ENCODE results near the gene GASK1A.

Gene GASK1A

GRCh38 chr3:42982645-42983412, 3.7 kb downstream of the GASK1A start:
- no peak for DNase-seq (ENCODE audit: low read depth in 2 of 2)

- DNase-seq (ENCODE audit: low read depth in 2 of 2): no peak
Observed at GRCh38 chr3:42983927-42984326, 4.8 kb downstream of the GASK1A start.

GRCh38 chr3:42984701-42985100, 5.6 kb downstream of the GASK1A start:
- no peak for DNase-seq (ENCODE audit: low read depth in 2 of 2)

GRCh38 chr3:42988097-42988496, 9.0 kb downstream of the GASK1A start:
- no peak for DNase-seq (ENCODE audit: low read depth in 2 of 2)

- no peak for DNase-seq (ENCODE audit: low read depth in 2 of 2)
Observed at GRCh38 chr3:42988566-42988965, 9.5 kb downstream of the GASK1A start.

- DNase-seq (ENCODE audit: low read depth in 2 of 2): no peak
Observed at GRCh38 chr3:42991341-42992315, 12.5 kb downstream of the GASK1A start.

- DNase-seq (ENCODE audit: low read depth in 2 of 2): no peak
Observed at GRCh38 chr3:42994595-42994994, 15.5 kb downstream of the GASK1A start.

GRCh38 chr3:42996021-42996420, 16.9 kb downstream of the GASK1A start:
- DNase-seq (ENCODE audit: low read depth in 2 of 2): no peak

- DNase-seq (ENCODE audit: low read depth in 2 of 2): no peak
Observed at GRCh38 chr3:42996633-42997075, 17.5 kb downstream of the GASK1A start.

- no peak for DNase-seq (ENCODE audit: low read depth in 2 of 2)
Observed at GRCh38 chr3:42999212-42999611, 20.1 kb downstream of the GASK1A start.

- no peak for DNase-seq (ENCODE audit: low read depth in 2 of 2)
Observed at GRCh38 chr3:42999632-43000031, 20.5 kb downstream of the GASK1A start.

GRCh38 chr3:43000387-43000786, 21.3 kb downstream of the GASK1A start:
- DNase-seq (ENCODE audit: low read depth in 2 of 2): no peak

- DNase-seq (ENCODE audit: low read depth in 2 of 2): no peak
Observed at GRCh38 chr3:43001094-43001553, 22.0 kb downstream of the GASK1A start.

- DNase-seq (ENCODE audit: low read depth in 2 of 2): no peak
Observed at GRCh38 chr3:43001556-43002121, 22.5 kb downstream of the GASK1A start.

GRCh38 chr3:43004282-43004681, 25.2 kb downstream of the GASK1A start:
- DNase-seq (ENCODE audit: low read depth in 2 of 2): no peak

- DNase-seq (ENCODE audit: low read depth in 2 of 2): no peak
Observed at GRCh38 chr3:43005253-43005652, 26.1 kb downstream of the GASK1A start.

GRCh38 chr3:43005981-43006380, 26.9 kb downstream of the GASK1A start:
- no peak for DNase-seq (ENCODE audit: low read depth in 2 of 2)

- no peak for DNase-seq (ENCODE audit: low read depth in 2 of 2)
Observed at GRCh38 chr3:43006825-43007224, 27.7 kb downstream of the GASK1A start.

GRCh38 chr3:43009547-43009946, 30.4 kb downstream of the GASK1A start:
- DNase-seq (ENCODE audit: low read depth in 2 of 2): no peak

- no peak for DNase-seq (ENCODE audit: low read depth in 2 of 2)
Observed at GRCh38 chr3:43010638-43011037, 31.5 kb downstream of the GASK1A start.

- no peak for DNase-seq (ENCODE audit: low read depth in 2 of 2)
Observed at GRCh38 chr3:43011638-43012037, 32.5 kb downstream of the GASK1A start.

- no peak for DNase-seq (ENCODE audit: low read depth in 2 of 2)
Observed at GRCh38 chr3:43012174-43012573, 33.1 kb downstream of the GASK1A start.

Measured in stimulated activated CD4-positive, alpha-beta T cell treated with anti-CD3 and anti-CD28 coated beads, Interleukin-1b, Interleukin-23, amount 100 ng/mL, for 1 hour (primary cell).